Smooth muscle cell (in vitro differentiated cells): ENCODE data around the gene DNHD1. TPM values are rescaled to one million over a fixed set of nuclear protein-coding genes. Genes with fewer than 3 reads are reported as not detected.
A peak's percentile ranks its signal among the peaks of the same experiment; 100 is the strongest.
"Not testable (repeated sequence)": the region's sequence is repeated elsewhere in the genome, so short reads cannot be mapped to it uniquely, and the experiment has no call there.

Source experiments
- DNase-seq: peaks from one replicate; lab custom pipeline; 2025; ENCODE audit not compliant: unreplicated experiment; lab: John Stamatoyannopoulos, UW
- H2AFZ ChIP-seq: fragments of 200-600 bp; sonication (generic); 2 replicates; pipeline ENCODE4 v1.6.0; 2016; ENCODE audit warnings: antibody characterized with exemption, low read depth, mild to moderate bottlenecking
- H3F3A ChIP-seq: fragments of 200-600 bp; sonication (generic); 2 replicates; pipeline ENCODE4 v1.6.0; 2017; ENCODE audit warnings: antibody characterized with exemption, low read depth
- H3K27ac ChIP-seq: fragments of 200-600 bp; sonication (generic); 2 replicates; pipeline ENCODE4 v1.5.1; 2016; ENCODE audit warnings: low read depth, mild to moderate bottlenecking
- H3K27me3 ChIP-seq: fragments of 200-600 bp; sonication (generic); 2 replicates; pipeline ENCODE4 v1.6.1; 2016; ENCODE audit warnings: low read depth, mild to moderate bottlenecking
- H3K36me3 ChIP-seq: fragments of 200-600 bp; sonication (generic); 2 replicates; pipeline ENCODE4 v1.5.1; 2016; ENCODE audit warnings: low read depth
- H3K4me1 ChIP-seq: fragments of 200-600 bp; sonication (generic); 2 replicates; pipeline ENCODE4 v1.5.1; 2016; ENCODE audit warnings: low read depth
- H3K4me2 ChIP-seq: fragments of 200-600 bp; sonication (generic); 2 replicates; pipeline ENCODE4 v1.6.0; 2016; ENCODE audit warnings: mild to moderate bottlenecking
- H3K4me3 ChIP-seq: fragments of 200-600 bp; sonication (generic); 2 replicates; pipeline ENCODE4 v1.5.1; 2016; ENCODE audit warnings: mild to moderate bottlenecking
- H3K79me2 ChIP-seq: fragments of 200-600 bp; sonication (generic); 2 replicates; pipeline ENCODE4 v1.6.0; 2016; ENCODE audit warnings: low read depth, mild to moderate bottlenecking
- H3K9ac ChIP-seq: fragments of 200-600 bp; sonication (generic); 2 replicates; pipeline ENCODE4 v1.6.0; 2016; ENCODE audit warnings: low read depth
- H3K9me3 ChIP-seq: fragments of 200-600 bp; sonication (generic); replicated peaks from 2 replicates; pipeline ENCODE4 v1.5.1; 2016; ENCODE audit warnings: low read depth
- H4K20me1 ChIP-seq: fragments of 200-600 bp; sonication (generic); 2 replicates; pipeline ENCODE4 v1.6.0; 2016; ENCODE audit warnings: low read depth
- CTCF ChIP-seq: fragments of 200-600 bp; sonication (generic); IDR thresholded peaks from 2 replicates; pipeline ENCODE4 v1.5.1; 2017; ENCODE audit warnings: borderline replicate concordance, mild to moderate bottlenecking, antibody characterized with exemption; ENCODE audit not compliant: insufficient read depth, poor library complexity, severe bottlenecking
- WGBS: methylation state at CpG from one replicate; pipeline ENCODE4 v1.1.7; 2016; ENCODE audit warnings: low lambda C conversion rate; 5-methylcytosine and 5-hydroxymethylcytosine counted together
- polyA plus RNA-seq: library from polyadenylated mRNA; unstranded; fragments of >200 nt; fragmentation: Nextera tagmentation; extraction: Ambion mirVana; gene quantifications from 2 replicates; pipeline ENCODE4 v1.2.1, GENCODE V29; 2016
- total RNA-seq: library from RNA; depleted of rRNA; stranded (reverse); fragments of >200 nt; gene quantifications from 2 replicates; pipeline ENCODE4 v1.2.3, GENCODE V29; 2014

Gene DNHD1
- total and polyA plus RNA-seq, 2 experiments from 2014 or later, result 5.5 to 9.1 TPM

GRCh38 chr11:6505577-6506240 is 8.6 kb downstream of the DNHD1 start:
- no peak overlapping the region for H3K4me3 ChIP-seq
- peak; percentile 67 for TF ChIP-seq CTCF
- no peaks in the 10 kb centered on the region for H3F3A ChIP-seq
- H4K20me1 ChIP-seq, result no peaks in the 10 kb centered on the region
- H3K4me2 ChIP-seq, result no peak overlapping the region
- no peaks in the 10 kb centered on the region for H3K4me1 ChIP-seq
- no peak for DNase-seq
- no peaks in the 10 kb centered on the region for H3K9me3 ChIP-seq
- no peak overlapping the region for H3K9ac ChIP-seq
- no peak overlapping the region for H2AFZ ChIP-seq
- H3K27me3 ChIP-seq, result no peaks in the 10 kb centered on the region
- no peaks in the 10 kb centered on the region for H3K79me2 ChIP-seq
- 64% methylated on average over 2 of the region's 2 CpGs for WGBS
- H3K27ac ChIP-seq, result peak overlapping the region; percentile 43
- peaks cover 6% of the 10 kb centered on the region for H3K36me3 ChIP-seq

GRCh38 chr11:6516865-6517264 is 19.8 kb downstream of the DNHD1 start:
- no peak overlapping the region for H3K9ac ChIP-seq
- no peaks in the 10 kb centered on the region for H3K9me3 ChIP-seq
- no peaks in the 10 kb centered on the region for H3F3A ChIP-seq
- no peak overlapping the region for H2AFZ ChIP-seq
- H3K4me2 ChIP-seq, result no peak overlapping the region
- TF ChIP-seq CTCF, result no peak
- no peaks in the 10 kb centered on the region for H3K27me3 ChIP-seq
- no peaks in the 10 kb centered on the region for H4K20me1 ChIP-seq
- H3K4me3 ChIP-seq, result no peak overlapping the region
- no peak overlapping the region for H3K27ac ChIP-seq
- no peaks in the 10 kb centered on the region for H3K79me2 ChIP-seq
- no peak for DNase-seq
- no peaks in the 10 kb centered on the region for H3K4me1 ChIP-seq
- peaks cover 15% of the 10 kb centered on the region for H3K36me3 ChIP-seq

GRCh38 chr11:6520265-6520664 is 23.2 kb downstream of the DNHD1 start:
- Histone ChIP-seq H3K9ac (no peak overlapping the region), H3K9me3 (no peaks in the 10 kb centered on the region), H3K79me2 (no peaks in the 10 kb centered on the region), H2AFZ (no peak overlapping the region), H3K4me2 (no peak overlapping the region), H3K27ac (no peak overlapping the region), H3K4me3 (no peak overlapping the region), H3K36me3 (peaks cover 11% of the 10 kb centered on the region), H3F3A (no peaks in the 10 kb centered on the region), H4K20me1 (no peaks in the 10 kb centered on the region), H3K27me3 (no peaks in the 10 kb centered on the region), H3K4me1 (no peaks in the 10 kb centered on the region)
- TF ChIP-seq CTCF, result no peak
- WGBS, result 92% methylated on average over 3 of the region's 3 CpGs
- no peak for DNase-seq

GRCh38 chr11:6521946-6522345 is 24.9 kb downstream of the DNHD1 start:
- not testable (repeated sequence) for H3K27me3 ChIP-seq, H3K4me2 ChIP-seq

More at GRCh38 chr11:6521946-6522345, 24.9 kb downstream of the DNHD1 start:
- H3K9ac ChIP-seq, H2AFZ ChIP-seq, H3F3A ChIP-seq, H3K9me3 ChIP-seq, H3K4me3 ChIP-seq, H4K20me1 ChIP-seq, H3K79me2 ChIP-seq, H3K4me1 ChIP-seq, H3K27ac ChIP-seq, DNase-seq: not testable (repeated sequence)
- H3K36me3 ChIP-seq, result peaks cover 11% of the 10 kb centered on the region
- 91% methylated on average over 3 of the region's 3 CpGs for WGBS
